Activated T-helper 17 cell treated with anti-CD3 and anti-CD28 coated beads, Interleukin-2, amount 50 U/mL, for 72 hours (primary cell): ENCODE data around the gene MASP1. TPM values are rescaled to one million over a fixed set of nuclear protein-coding genes. Genes with fewer than 3 reads are reported as not detected.

Experiments used
- ATAC-seq: fragments of 150-1000 bp; cut with Tn5 transposase; replicated peaks from 2 replicates; pipeline ENCODE4 v1.10.0; 2021; ENCODE audit warnings: mild to moderate bottlenecking, moderate library complexity
- H3K27ac Mint-ChIP-seq: one replicate; pipeline ENCODE4 v1.8.0; 2022; ENCODE audit warnings: mixed read lengths
- H3K27me3 Mint-ChIP-seq: one replicate; pipeline ENCODE4 v1.8.0; 2022; ENCODE audit warnings: mixed read lengths
- H3K36me3 Mint-ChIP-seq: one replicate; pipeline ENCODE4 v1.8.0; 2022; ENCODE audit warnings: low read depth, mild to moderate bottlenecking, mixed read lengths
- H3K4me1 Mint-ChIP-seq: one replicate; pipeline ENCODE4 v1.8.0; 2022; ENCODE audit warnings: mixed read lengths
- H3K4me3 Mint-ChIP-seq: one replicate; pipeline ENCODE4 v1.8.0; 2022; ENCODE audit warnings: mild to moderate bottlenecking, mixed read lengths
- H3K9me3 Mint-ChIP-seq: one replicate; pipeline ENCODE4 v1.8.0; 2022; ENCODE audit warnings: mixed read lengths
- total RNA-seq, 2 donors: library from RNA; stranded (reverse); gene quantifications; one replicate each; pipeline ENCODE4 v1.2.3, GENCODE V29; 2022

Gene MASP1
- not detected for total RNA-seq

GRCh38 chr3:187291512-187292132 lies at the start of gene MASP1:
MASP1 (minus strand) TSS chr3:187291737; CDS start chr3:187291632, 105 bp downstream.
- Mint-ChIP-seq H3K27me3 (peaks cover 49% of the 10 kb centered on the region), H3K36me3 (no peaks in the 10 kb centered on the region), H3K4me3 (no peak within 1 kb of the TSS), H3K4me1 (no peaks in the 10 kb centered on the region), H3K27ac (no peak within 1 kb of the TSS), H3K9me3 (no peaks in the 10 kb centered on the region)
- no peak for ATAC-seq

GRCh38 chr3:187340578-187340977 lies 49.0 kb upstream of the MASP1 start:
- Mint-ChIP-seq H3K9me3 (no peaks in the 10 kb centered on the region), H3K36me3 (no peaks in the 10 kb centered on the region), H3K27me3 (peaks cover 15% of the 10 kb centered on the region), H3K4me3 (no peak overlapping the region), H3K27ac (no peak overlapping the region), H3K4me1 (no peaks in the 10 kb centered on the region)
- ATAC-seq, result no peak

GRCh38 chr3:187336322-187336721 lies 44.8 kb upstream of the MASP1 start:
- Mint-ChIP-seq H3K36me3 (no peaks in the 10 kb centered on the region), H3K4me3 (no peak overlapping the region), H3K27ac (no peak overlapping the region), H3K9me3 (no peaks in the 10 kb centered on the region), H3K4me1 (no peaks in the 10 kb centered on the region), H3K27me3 (peaks cover 15% of the 10 kb centered on the region)
- no peak for ATAC-seq

GRCh38 chr3:187334904-187335303 lies 43.4 kb upstream of the MASP1 start:
- no peak overlapping the region for H3K4me3 Mint-ChIP-seq
- H3K27ac Mint-ChIP-seq, result no peak overlapping the region
- H3K36me3 Mint-ChIP-seq, result no peaks in the 10 kb centered on the region
- peaks cover 9% of the 10 kb centered on the region for H3K27me3 Mint-ChIP-seq
- ATAC-seq, result no peak
- H3K4me1 Mint-ChIP-seq, result no peaks in the 10 kb centered on the region
- H3K9me3 Mint-ChIP-seq, result no peaks in the 10 kb centered on the region

GRCh38 chr3:187328691-187329090 lies 37.2 kb upstream of the MASP1 start:
- Mint-ChIP-seq H3K27me3 (peaks cover 4% of the 10 kb centered on the region), H3K36me3 (no peaks in the 10 kb centered on the region), H3K9me3 (no peaks in the 10 kb centered on the region), H3K4me3 (no peak overlapping the region), H3K27ac (no peak overlapping the region), H3K4me1 (no peaks in the 10 kb centered on the region)
- ATAC-seq, result no peak

- Mint-ChIP-seq H3K4me3 (no peak overlapping the region), H3K4me1 (no peaks in the 10 kb centered on the region), H3K9me3 (no peaks in the 10 kb centered on the region), H3K36me3 (no peaks in the 10 kb centered on the region), H3K27ac (no peak overlapping the region), H3K27me3 (peaks cover 4% of the 10 kb centered on the region)
- no peak for ATAC-seq
These were observed 36.3 kb upstream of the MASP1 start for GRCh38 chr3:187327845-187328244.

GRCh38 chr3:187325632-187326031 lies 34.1 kb upstream of the MASP1 start:
- no peaks in the 10 kb centered on the region for H3K4me1 Mint-ChIP-seq
- no peaks in the 10 kb centered on the region for H3K9me3 Mint-ChIP-seq
- H3K36me3 Mint-ChIP-seq, result no peaks in the 10 kb centered on the region
- no peak overlapping the region for H3K4me3 Mint-ChIP-seq
- H3K27ac Mint-ChIP-seq, result no peak overlapping the region
- peaks cover 4% of the 10 kb centered on the region for H3K27me3 Mint-ChIP-seq
- no peak for ATAC-seq

GRCh38 chr3:187323091-187323490 lies 31.6 kb upstream of the MASP1 start:
- Mint-ChIP-seq H3K27me3 (peaks cover 12% of the 10 kb centered on the region), H3K4me3 (no peak overlapping the region)

GRCh38 chr3:187322291-187322690 lies 30.8 kb upstream of the MASP1 start:
- no peaks in the 10 kb centered on the region for H3K36me3 Mint-ChIP-seq
- no peaks in the 10 kb centered on the region for H3K4me1 Mint-ChIP-seq
- no peaks in the 10 kb centered on the region for H3K9me3 Mint-ChIP-seq
- H3K27me3 Mint-ChIP-seq, result peaks cover 17% of the 10 kb centered on the region
- H3K4me3 Mint-ChIP-seq, result no peak overlapping the region
- H3K27ac Mint-ChIP-seq, result no peak overlapping the region
- ATAC-seq, result no peak

More at GRCh38 chr3:187323091-187323490, 31.6 kb upstream of the MASP1 start:
- no peaks in the 10 kb centered on the region for H3K4me1 Mint-ChIP-seq
- no peak overlapping the region for H3K27ac Mint-ChIP-seq
- no peak for ATAC-seq
- H3K36me3 Mint-ChIP-seq, result no peaks in the 10 kb centered on the region
- no peaks in the 10 kb centered on the region for H3K9me3 Mint-ChIP-seq

GRCh38 chr3:187321766-187322165 lies 30.2 kb upstream of the MASP1 start:
- Mint-ChIP-seq H3K27me3 (peaks cover 22% of the 10 kb centered on the region), H3K4me1 (no peaks in the 10 kb centered on the region), H3K9me3 (no peaks in the 10 kb centered on the region), H3K27ac (no peak overlapping the region), H3K36me3 (no peaks in the 10 kb centered on the region), H3K4me3 (no peak overlapping the region)
- no peak for ATAC-seq

- no peak overlapping the region for H3K27ac Mint-ChIP-seq
- no peaks in the 10 kb centered on the region for H3K9me3 Mint-ChIP-seq
- ATAC-seq, result peak; percentile 76
- H3K36me3 Mint-ChIP-seq, result no peaks in the 10 kb centered on the region
- peaks cover 34% of the 10 kb centered on the region for H3K27me3 Mint-ChIP-seq
- no peak overlapping the region for H3K4me3 Mint-ChIP-seq
- no peaks in the 10 kb centered on the region for H3K4me1 Mint-ChIP-seq
These were observed 28.3 kb upstream of the MASP1 start for GRCh38 chr3:187319699-187320302.

- Mint-ChIP-seq H3K9me3 (no peaks in the 10 kb centered on the region), H3K4me3 (peak overlapping the region; percentile 49), H3K27me3 (peaks cover 40% of the 10 kb centered on the region), H3K27ac (no peak overlapping the region), H3K4me1 (no peaks in the 10 kb centered on the region), H3K36me3 (no peaks in the 10 kb centered on the region)
- no peak for ATAC-seq
These were observed 27.5 kb upstream of the MASP1 start for GRCh38 chr3:187318819-187319616.

GRCh38 chr3:187315872-187316271 lies 24.3 kb upstream of the MASP1 start:
- Mint-ChIP-seq H3K9me3 (no peaks in the 10 kb centered on the region), H3K36me3 (no peaks in the 10 kb centered on the region), H3K4me3 (no peak overlapping the region), H3K27me3 (peaks cover 55% of the 10 kb centered on the region), H3K4me1 (no peaks in the 10 kb centered on the region), H3K27ac (no peak overlapping the region)
- ATAC-seq, result peak; percentile 66

GRCh38 chr3:187314176-187314575 lies 22.6 kb upstream of the MASP1 start:
- Mint-ChIP-seq H3K27me3 (peaks cover 57% of the 10 kb centered on the region), H3K36me3 (no peaks in the 10 kb centered on the region), H3K27ac (no peak overlapping the region)

GRCh38 chr3:187310954-187311470 lies 19.5 kb upstream of the MASP1 start:
- Mint-ChIP-seq H3K4me1 (no peaks in the 10 kb centered on the region), H3K27ac (no peak overlapping the region), H3K36me3 (no peaks in the 10 kb centered on the region), H3K9me3 (no peaks in the 10 kb centered on the region), H3K27me3 (peaks cover 41% of the 10 kb centered on the region), H3K4me3 (no peak overlapping the region)
- ATAC-seq, result no peak

More at GRCh38 chr3:187314176-187314575, 22.6 kb upstream of the MASP1 start:
- no peaks in the 10 kb centered on the region for H3K9me3 Mint-ChIP-seq
- no peak for ATAC-seq
- no peak overlapping the region for H3K4me3 Mint-ChIP-seq
- H3K4me1 Mint-ChIP-seq, result no peaks in the 10 kb centered on the region
